HepG2 (cell line): ENCODE results near the gene UPK1A. TPM values are rescaled to one million over a fixed set of nuclear protein-coding genes. Genes with fewer than 3 reads are reported as not detected.

ENCODE experiments used
- BHLHE40 ChIP-seq: IDR thresholded peaks from 2 replicates; pipeline ENCODE4 v1.6.1; 2011; ENCODE audit warnings: low read length, improper control_type of control experiment
- BRF2 ChIP-seq: sonication (generic); formaldehyde crosslinking; IDR thresholded peaks from 2 replicates; pipeline ENCODE4 v1.8.1; 2022; ENCODE audit warnings: mild to moderate bottlenecking, missing genetic modification reagents
- CBX1 ChIP-seq: IDR thresholded peaks from one replicate; pipeline ENCODE4 v1.6.1; 2016; ENCODE audit warnings: antibody characterized with exemption, low read depth
- ESRRA ChIP-seq: sonication (generic); formaldehyde crosslinking; IDR thresholded peaks from 2 replicates; pipeline ENCODE4 v1.5.1; 2020; ENCODE audit warnings: mild to moderate bottlenecking, low read depth, missing genetic modification reagents
- FOXJ3 ChIP-seq: sonication (generic); formaldehyde crosslinking; IDR thresholded peaks from 2 replicates; pipeline ENCODE4 v1.4.0; 2020; ENCODE audit warnings: missing genetic modification reagents, mild to moderate bottlenecking, borderline replicate concordance
- HNRNPLL ChIP-seq: fragments of 200-400 bp; formaldehyde crosslinking; IDR thresholded peaks from 2 replicates; pipeline ENCODE4 v1.6.1; 2017; ENCODE audit warnings: mild to moderate bottlenecking, low read depth, low read length; ENCODE audit not compliant: poor library complexity, severe bottlenecking
- HNRNPUL1 ChIP-seq: fragments of 200-400 bp; formaldehyde crosslinking; IDR thresholded peaks from 2 replicates; pipeline ENCODE4 v1.6.1; 2017; ENCODE audit warnings: low read depth, mild to moderate bottlenecking, low read length, moderate library complexity
- RBAK ChIP-seq: sonication (generic); formaldehyde crosslinking; IDR thresholded peaks from 2 replicates; pipeline ENCODE4 v1.5.1; 2020; ENCODE audit warnings: mild to moderate bottlenecking, missing genetic modification reagents
- SRSF1 ChIP-seq: fragments of 200-400 bp; formaldehyde crosslinking; optimal IDR thresholded peaks from 2 replicates; pipeline ENCODE3; 2017; ENCODE audit warnings: mild to moderate bottlenecking, low read depth, low read length, moderate library complexity
- TBP ChIP-seq: sonication (generic); formaldehyde crosslinking; IDR thresholded peaks from 2 replicates; pipeline ENCODE4 v1.5.0; 2020; ENCODE audit warnings: missing genetic modification reagents
- THYN1 ChIP-seq: sonication (generic); formaldehyde crosslinking; IDR thresholded peaks from 2 replicates; pipeline ENCODE4 v1.8.1; 2023; ENCODE audit warnings: low read depth, mild to moderate bottlenecking, moderate library complexity, missing genetic modification reagents, borderline replicate concordance
- WIZ ChIP-seq: sonication (generic); formaldehyde crosslinking; IDR thresholded peaks from 2 replicates; pipeline ENCODE4 v1.5.1; 2020; ENCODE audit warnings: mild to moderate bottlenecking, missing genetic modification reagents
- ZBTB20 ChIP-seq: sonication (generic); formaldehyde crosslinking; IDR thresholded peaks from 2 replicates; pipeline ENCODE4 v1.8.1; 2023; ENCODE audit warnings: missing genetic modification reagents, low read depth, mild to moderate bottlenecking, borderline replicate concordance
- ZNF12 ChIP-seq: sonication (generic); formaldehyde crosslinking; IDR thresholded peaks from 2 replicates; pipeline ENCODE4 v1.5.0; 2020; ENCODE audit warnings: missing genetic modification reagents
- ZNF225 ChIP-seq: sonication (generic); formaldehyde crosslinking; IDR thresholded peaks from 2 replicates; pipeline ENCODE4 v1.4.0; 2020; ENCODE audit warnings: mild to moderate bottlenecking, missing genetic modification reagents
- ZNF296 ChIP-seq: sonication (generic); formaldehyde crosslinking; conservative IDR thresholded peaks from 2 replicates; pipeline ENCODE4 v1.5.0; 2020; ENCODE audit warnings: mild to moderate bottlenecking, missing genetic modification reagents
- ZNF333 ChIP-seq: sonication (generic); formaldehyde crosslinking; IDR thresholded peaks from 2 replicates; pipeline ENCODE4 v1.4.0; 2020; ENCODE audit warnings: mild to moderate bottlenecking, missing genetic modification reagents, borderline replicate concordance
- ZNF382 ChIP-seq: sonication (generic); formaldehyde crosslinking; IDR thresholded peaks from 2 replicates; pipeline ENCODE4 v1.5.0; 2020; ENCODE audit warnings: missing genetic modification reagents, mild to moderate bottlenecking, borderline replicate concordance
- ZNF510 ChIP-seq: sonication (generic); formaldehyde crosslinking; IDR thresholded peaks from 2 replicates; pipeline ENCODE4 v1.4.0; 2020; ENCODE audit warnings: low read depth, mild to moderate bottlenecking, missing genetic modification reagents
- polyA plus RNA-seq, 8 experiments: library from polyadenylated mRNA; depleted of rRNA in 3 of 8; stranded (reverse) in 7 of 8; unstranded in 1 of 8; fragments of >200 nt; fragmentation: Illumina TruSeq in 4 of 8; extraction: Trizol in 4 of 8; gene quantifications; 2 replicates each; pipeline versions ENCODE4 v1.2.1 to v1.2.3, GENCODE V29; 2011 to 2016; ENCODE audit warnings: low read depth in 4 of 8, missing spikeins in 1 of 8, mixed read lengths in 1 of 8; ENCODE audit not compliant: insufficient read depth in 1 of 8
- total RNA-seq, 5 experiments: library from RNA; depleted of rRNA; stranded (reverse); fragments of >200 nt; fragmentation: Illumina TruSeq; extraction: Trizol; gene quantifications; 2 replicates each; pipeline ENCODE4 v1.2.3, GENCODE V29; 2016; ENCODE audit warnings: low read depth in 1 of 5
- TF ChIP-seq, protein P1 (sequence below): sonication (generic); formaldehyde crosslinking; IDR thresholded peaks from 2 replicates; pipeline ENCODE4 v1.4.0; 2020; ENCODE audit warnings: mild to moderate bottlenecking, low read depth, missing genetic modification reagents
- TF ChIP-seq, protein P2 (sequence below): sonication (generic); formaldehyde crosslinking; IDR thresholded peaks from 2 replicates; pipeline ENCODE4 v1.4.0; 2020; ENCODE audit warnings: mild to moderate bottlenecking, missing genetic modification reagents

The UPK1A gene
- total and polyA plus RNA-seq, 2 of the 13 experiments (the other 11 are each of a cell fraction or from before 2014, with no cell fraction given), result 2.9 TPM; not detected in 1

DNA sequence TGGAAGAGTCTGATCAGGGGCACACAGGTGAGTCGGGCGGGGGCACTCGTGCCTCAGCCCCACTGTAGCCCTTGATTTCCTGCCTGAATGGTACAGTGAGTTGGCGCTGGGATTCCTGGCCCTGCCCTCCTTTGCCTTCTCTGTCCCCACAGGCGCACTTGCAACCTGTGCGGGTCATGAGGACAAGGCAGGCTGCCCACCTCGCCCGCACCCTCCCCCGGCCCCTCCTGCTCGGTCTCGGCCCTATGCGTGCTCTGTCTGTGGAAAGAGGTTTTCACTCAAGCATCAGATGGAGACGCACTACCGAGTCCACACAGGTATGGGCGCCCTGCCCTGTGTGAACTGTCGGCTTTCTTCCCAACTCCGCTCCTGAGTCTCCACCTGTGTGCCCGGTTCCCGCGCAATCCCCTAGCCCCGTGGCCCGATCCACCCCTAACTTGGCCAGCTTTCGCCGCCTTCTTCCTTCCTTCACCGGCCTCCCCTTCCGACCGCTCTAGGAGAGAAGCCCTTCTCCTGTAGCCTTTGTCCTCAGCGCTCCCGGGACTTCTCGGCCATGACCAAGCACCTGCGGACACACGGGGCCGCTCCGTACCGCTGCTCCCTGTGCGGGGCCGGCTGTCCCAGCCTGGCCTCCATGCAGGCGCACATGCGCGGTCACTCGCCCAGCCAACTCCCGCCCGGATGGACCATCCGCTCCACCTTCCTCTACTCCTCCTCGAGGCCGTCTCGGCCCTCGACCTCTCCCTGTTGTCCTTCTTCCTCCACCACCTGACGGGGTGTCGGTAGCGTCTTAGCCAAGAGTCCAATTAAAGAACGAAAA, 49.9 kb downstream of the UPK1A start (continued):
- 0 out of 2 replicates have a peak, but pooled peaks have one; percentile 22 for TF ChIP-seq ZNF333
- no peak for TF ChIP-seq WIZ (CRISPR knock-in tag)
- TF ChIP-seq ZNF296, result no peak
- no peak for TF ChIP-seq TBP (CRISPR knock-in tag)
- no peak for TF ChIP-seq ZNF382 (CRISPR knock-in tag)
- TF ChIP-seq FOXJ3 (CRISPR knock-in tag), result no peak
- no peak for TF ChIP-seq BHLHE40
- no peak for TF ChIP-seq CBX1
- TF ChIP-seq ZNF225 (CRISPR knock-in tag), result no peak
- no peak for TF ChIP-seq SRSF1
- TF ChIP-seq BRF2 (CRISPR knock-in tag), result peak; percentile 71; the same call in 1 of the 2 replicates
- no peak for TF ChIP-seq HNRNPLL
- peak; percentile 67; the same call in 1 of the 2 replicates for TF ChIP-seq ZBTB20 (CRISPR knock-in tag)
- no peak for TF ChIP-seq RBAK (CRISPR knock-in tag)
- TF ChIP-seq HNRNPUL1, result no peak
- no peak for TF ChIP-seq ZNF12 (CRISPR knock-in tag)
- no peak; the same call in 1 of the 2 replicates for TF ChIP-seq THYN1 (CRISPR knock-in tag)
- TF ChIP-seq, protein P1, sequence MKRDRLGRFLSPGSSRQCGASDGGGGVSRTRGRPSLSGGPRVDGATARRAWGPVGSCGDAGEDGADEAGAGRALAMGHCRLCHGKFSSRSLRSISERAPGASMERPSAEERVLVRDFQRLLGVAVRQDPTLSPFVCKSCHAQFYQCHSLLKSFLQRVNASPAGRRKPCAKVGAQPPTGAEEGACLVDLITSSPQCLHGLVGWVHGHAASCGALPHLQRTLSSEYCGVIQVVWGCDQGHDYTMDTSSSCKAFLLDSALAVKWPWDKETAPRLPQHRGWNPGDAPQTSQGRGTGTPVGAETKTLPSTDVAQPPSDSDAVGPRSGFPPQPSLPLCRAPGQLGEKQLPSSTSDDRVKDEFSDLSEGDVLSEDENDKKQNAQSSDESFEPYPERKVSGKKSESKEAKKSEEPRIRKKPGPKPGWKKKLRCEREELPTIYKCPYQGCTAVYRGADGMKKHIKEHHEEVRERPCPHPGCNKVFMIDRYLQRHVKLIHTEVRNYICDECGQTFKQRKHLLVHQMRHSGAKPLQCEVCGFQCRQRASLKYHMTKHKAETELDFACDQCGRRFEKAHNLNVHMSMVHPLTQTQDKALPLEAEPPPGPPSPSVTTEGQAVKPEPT (CRISPR knock-in tag), result 0 out of 2 replicates have a peak, but pooled peaks have one; percentile 15
- TF ChIP-seq ESRRA, result peak; percentile 23; the same call in 1 of the 2 replicates
- peak; percentile 48; the same call in 1 of the 2 replicates for TF ChIP-seq ZNF510 (CRISPR knock-in tag)
- TF ChIP-seq, protein P2, sequence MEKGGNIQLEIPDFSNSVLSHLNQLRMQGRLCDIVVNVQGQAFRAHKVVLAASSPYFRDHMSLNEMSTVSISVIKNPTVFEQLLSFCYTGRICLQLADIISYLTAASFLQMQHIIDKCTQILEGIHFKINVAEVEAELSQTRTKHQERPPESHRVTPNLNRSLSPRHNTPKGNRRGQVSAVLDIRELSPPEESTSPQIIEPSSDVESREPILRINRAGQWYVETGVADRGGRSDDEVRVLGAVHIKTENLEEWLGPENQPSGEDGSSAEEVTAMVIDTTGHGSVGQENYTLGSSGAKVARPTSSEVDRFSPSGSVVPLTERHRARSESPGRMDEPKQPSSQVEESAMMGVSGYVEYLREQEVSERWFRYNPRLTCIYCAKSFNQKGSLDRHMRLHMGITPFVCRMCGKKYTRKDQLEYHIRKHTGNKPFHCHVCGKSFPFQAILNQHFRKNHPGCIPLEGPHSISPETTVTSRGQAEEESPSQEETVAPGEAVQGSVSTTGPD (CRISPR knock-in tag), result no peak; the same call in 1 of the 2 replicates
